Heart right ventricle (tissue), 16 donors: Measurements from ENCODE around the gene CACNA1A. TPM values are rescaled to one million over a fixed set of nuclear protein-coding genes. Genes with fewer than 3 reads are reported as not detected.

Source experiments
- ATAC-seq, 8 donors: fragments of 200-7000 bp; cut with Tn5 transposase; one replicate each; pipeline ENCODE4 v1.9.1; 2020; ENCODE audit warnings: mild to moderate bottlenecking in 8 of 8, moderate library complexity in 8 of 8, moderate number of reproducible peaks in 1 of 8
- DNase-seq, 2 donors: peaks; one replicate each; pipeline ENCODE4 v3.0.0-alpha.2; 2020
- H3K27ac ChIP-seq, 10 donors: fragments of 200-600 bp; sonication (generic) in 2 of 10; one replicate each; pipeline versions ENCODE4 v1.5.0 to v1.8.0; 2020 to 2022; ENCODE audit warnings: mild to moderate bottlenecking in 3 of 10
- H3K27me3 ChIP-seq, 7 donors: fragments of 200-600 bp; one replicate each; pipeline ENCODE4 v1.8.0; 2021 to 2022; ENCODE audit warnings: mild to moderate bottlenecking in 2 of 7
- H3K36me3 ChIP-seq, 9 donors: fragments of 200-600 bp; sonication (generic) in 1 of 9; one replicate each; pipeline versions ENCODE4 v1.5.0 to v1.8.0; 2020 to 2022; ENCODE audit warnings: mild to moderate bottlenecking in 2 of 9
- H3K4me1 ChIP-seq, 9 donors: fragments of 200-600 bp; sonication (generic) in 1 of 9; one replicate each; pipeline versions ENCODE4 v1.5.0 to v1.8.0; 2020 to 2022; ENCODE audit warnings: mild to moderate bottlenecking in 4 of 9
- H3K4me3 ChIP-seq, 10 donors: fragments of 200-600 bp; sonication (generic) in 2 of 10; one replicate each; pipeline versions ENCODE4 v1.5.0 to v1.8.0; 2020 to 2022; ENCODE audit warnings: mild to moderate bottlenecking in 7 of 10, moderate library complexity in 2 of 10
- H3K9me3 ChIP-seq, 11 donors: fragments of 200-600 bp in 10 of 11; sonication (generic) in 2 of 11; one replicate each; pipeline versions ENCODE4 v1.5.0 to v1.8.0; 2013 to 2022; ENCODE audit warnings: mild to moderate bottlenecking in 2 of 11, control low read depth in 1 of 11, moderate library complexity in 1 of 11
- CTCF ChIP-seq, 9 donors: fragments of 200-600 bp; sonication (generic) in 2 of 9; IDR thresholded peaks; one replicate each; pipeline versions ENCODE4 v1.5.0 to v1.8.0; 2021 to 2022; ENCODE audit warnings: antibody characterized with exemption in 9 of 9, mild to moderate bottlenecking in 5 of 9, moderate library complexity in 1 of 9
- WGBS, 2 donors: extraction: QIAGEN DNeasy Blood & Tissue Kit; methylation state at CpG; one replicate each; pipeline ENCODE4 v1.1.7; 2013; ENCODE audit warnings: inconsistent platforms in 1 of 2; 5-methylcytosine and 5-hydroxymethylcytosine counted together
- intact Hi-C, 10 donors: fragments of 100-400 bp; cut with DNase I; formaldehyde crosslinking; loops; one replicate each; pipeline versions ENCODE4 v1.11.1 to v1.14.2; 2022
- polyA plus RNA-seq, 2 donors: library from polyadenylated mRNA; stranded (reverse); fragments of 200-250 nt; gene quantifications; one replicate each; pipeline ENCODE4 v1.2.3, GENCODE V29; 2013
- total RNA-seq, 10 donors: library from RNA; stranded (reverse); fragmentation: NEBNext Ultra II Directional in 3 of 10; extraction: Animal tissue kit (Norgen Biotek cat#: 25700) in 3 of 10; gene quantifications; one replicate each; pipeline versions ENCODE4 v1.2.1 to v1.2.4, GENCODE V29; 2021 to 2023
- donor health status: Arrhythmogenic right ventricular cardiomyopathy.
- donor health status: ischemic (EF 13 %, LVEDD 7.1; RV severe dilation, severe dysfunction).
- donor health status: healthy with polysubstance abuse.
- donor health status: DM: no; HTN: yes; CAD: no.
- donor health status: DM: no; HTN: no; CAD: no.
- donor health status: ischemic (EF 25% LVEDD 6.9; RV normal size, moderate dysfunction).
- donor health status: ischemic (EF 25% LVEDD 5.7; RV mildly dilated, moderate dysfunction).
- donor health status: healthy.
- donor health status: DM: yes; HTN: yes; CAD: no.
- donor health status: Ischemic cardiomyopathy.
- donor health status: ischemic (EF 35%, LVEDD 5.7; RV mildly dilated, moderate dysfunction).
- donor health status: nonischemic (EF 11% LVEDD 7.7; RV severe dilation, severe dysfunction).
- donor health status: DM: yes; HTN: yes; CAD: no.
- donor health status: PGD.
- donor health status: ischemic (EF 29% LVEDD 5.4; RV normal size, mild dysfunction).
- donor health status: nonischemic (EF 23%, LVEDD 6.1; RV moderate dilation, normal function).

CACNA1A gene
- total and polyA plus RNA-seq, 12 donors: 0.21 to 2.3 (median 0.66) TPM

GRCh38 chr19:13547102-13547501 lies 40.8 kb upstream of the CACNA1A start:
- H3K9me3 ChIP-seq: peaks cover 0 to 29% (median 4%) of the 10 kb centered on the region in 11 donors
- H3K27ac ChIP-seq: no peak overlapping the region
- DNase-seq (no peak), ATAC-seq (no peak)
- no peak overlapping the region for H3K4me3 ChIP-seq
- intact Hi-C loops: no loop called here
- TF ChIP-seq CTCF (IDR thresholded peaks at IDR 0.05): no peak
- peaks cover 0 to 27% (median 13%) of the 10 kb centered on the region in 7 donors for H3K27me3 ChIP-seq
- no peaks in the 10 kb centered on the region for H3K36me3 ChIP-seq
- no peaks in the 10 kb centered on the region for H3K4me1 ChIP-seq

- H3K9me3 ChIP-seq: peaks cover 0 to 34% (median 4%) of the 10 kb centered on the region in 11 donors
- intact Hi-C loops: no loop called here
- no peak for ATAC-seq
These were observed 38.1 kb upstream of the CACNA1A start for GRCh38 chr19:13544423-13544822.

GRCh38 chr19:13541554-13541953 lies 35.3 kb upstream of the CACNA1A start:
- WGBS, 2 donors: 30 to 59% methylated on average over 1 of the region's 1 CpG
- Histone ChIP-seq H3K27ac (no peak overlapping the region), H3K9me3 (peaks cover 0 to 37% (median 4%) of the 10 kb centered on the region in 11 donors), H3K27me3 (peaks cover 0 to 24% (median 14%) of the 10 kb centered on the region in 7 donors), H3K36me3 (no peaks in the 10 kb centered on the region), H3K4me1 (no peaks in the 10 kb centered on the region), H3K4me3 (no peak overlapping the region)
- intact Hi-C loops: no loop called here
- ATAC-seq (no peak), DNase-seq (no peak)
- TF ChIP-seq CTCF (IDR thresholded peaks at IDR 0.05): no peak

More at GRCh38 chr19:13544423-13544822, 38.1 kb upstream of the CACNA1A start:
- DNase-seq: no peak
- H3K4me1 ChIP-seq: no peaks in the 10 kb centered on the region
- WGBS, 2 donors: 77 to 82% methylated on average over 2 of the region's 2 CpGs
- H3K36me3 ChIP-seq: no peaks in the 10 kb centered on the region
- no peak for TF ChIP-seq CTCF (IDR thresholded peaks at IDR 0.05)
- no peak overlapping the region for H3K4me3 ChIP-seq
- H3K27ac ChIP-seq: no peak overlapping the region
- peaks cover 0 to 32% (median 20%) of the 10 kb centered on the region in 7 donors for H3K27me3 ChIP-seq

- H3K27ac ChIP-seq: no peak overlapping the region
- H3K4me1 ChIP-seq: no peaks in the 10 kb centered on the region
- peaks cover 0 to 26% (median 7%) of the 10 kb centered on the region in 7 donors for H3K27me3 ChIP-seq
- DNase-seq (no peak), ATAC-seq (no peak)
- whole genome bisulfite sequencing, 2 donors: 48 to 76% methylated on average over 1 of the region's 1 CpG
- H3K4me3 ChIP-seq: no peak overlapping the region
- intact Hi-C loops: no loop called here
- no peak for TF ChIP-seq CTCF (IDR thresholded peaks at IDR 0.05)
- H3K36me3 ChIP-seq: no peaks in the 10 kb centered on the region
- H3K9me3 ChIP-seq: peaks cover 0 to 22% (median 0%) of the 10 kb centered on the region in 11 donors
These were observed 33.1 kb upstream of the CACNA1A start for GRCh38 chr19:13539332-13539731.
